Lower leg skin (tissue), 3 donors: ENCODE measurements around the gene TNP2.

Experiments used
- CTCF ChIP-seq, 3 donors: fragments of 450-650 bp; IDR thresholded peaks; one replicate each; pipeline ENCODE4 v1.5.1; 2016; ENCODE audit warnings: antibody characterized with exemption in 3 of 3, mild to moderate bottlenecking in 3 of 3, moderate library complexity in 2 of 3
- POLR2A ChIP-seq, 2 donors: fragments of 450-650 bp; IDR thresholded peaks; one replicate each; pipeline ENCODE4 v1.6.1; 2016 to 2017; ENCODE audit warnings: antibody characterized with exemption in 2 of 2, mild to moderate bottlenecking in 1 of 2, moderate library complexity in 1 of 2

- TF ChIP-seq POLR2A (IDR thresholded peaks at IDR 0.05) = no peak
- TF ChIP-seq CTCF (IDR thresholded peaks at IDR 0.05) = no peak
Observed at GRCh38 chr16:11301645-11302501, 32.7 kb upstream of the TNP2 start.
